Stimulated activated CD8-positive, alpha-beta memory T cell treated with anti-CD3 and anti-CD28 coated beads, Interleukin-2, amount 100 ng/mL, for 48 hours (primary cell): Measurements from ENCODE around the gene YKT6.
"Not testable (repeated sequence)": the region's sequence is repeated elsewhere in the genome, so short reads cannot be mapped to it uniquely, and the experiment has no call there.

Experiments
- DNase-seq, 2 donors: peaks; one replicate each; pipeline ENCODE4 v3.0.0-alpha.2; 2020; ENCODE audit warnings: low read depth in 2 of 2

Gene YKT6

GRCh38 chr7:44200699-44201461 is at the start of gene YKT6:
Gene YKT6 (plus strand): TSS chr7:44200978. CDS start chr7:44201136, 158 bp downstream.
- peak; percentile 87 to 94 for DNase-seq

- no peak for DNase-seq
Measured at GRCh38 chr7:44151956-44152355, 48.8 kb upstream of the YKT6 start.

GRCh38 chr7:44152971-44153947 is 47.5 kb upstream of the YKT6 start:
- DNase-seq = no peak

GRCh38 chr7:44153948-44154335 is 46.8 kb upstream of the YKT6 start:
- no peak for DNase-seq

- no peak for DNase-seq
Measured at GRCh38 chr7:44154703-44155102, 46.1 kb upstream of the YKT6 start.

GRCh38 chr7:44155191-44156185 is 45.3 kb upstream of the YKT6 start:
- no peak for DNase-seq

GRCh38 chr7:44156453-44157010 is 44.2 kb upstream of the YKT6 start:
- no peak for DNase-seq

- DNase-seq = no peak
Measured at GRCh38 chr7:44157116-44158080, 43.4 kb upstream of the YKT6 start.

- DNase-seq = no peak
Measured at GRCh38 chr7:44158096-44158872, 42.5 kb upstream of the YKT6 start.

- DNase-seq = no peak
Measured at GRCh38 chr7:44158873-44159631, 41.7 kb upstream of the YKT6 start.

GRCh38 chr7:44159824-44160630 is 40.8 kb upstream of the YKT6 start:
- DNase-seq = no peak

GRCh38 chr7:44161371-44161770 is 39.4 kb upstream of the YKT6 start:
- no peak for DNase-seq

GRCh38 chr7:44162179-44162578 is 38.6 kb upstream of the YKT6 start:
- DNase-seq = no peak

- no peak for DNase-seq
Measured at GRCh38 chr7:44162785-44163395, 37.9 kb upstream of the YKT6 start.

- no peak for DNase-seq
Measured at GRCh38 chr7:44163591-44163990, 37.2 kb upstream of the YKT6 start.

GRCh38 chr7:44167920-44168319 is 32.9 kb upstream of the YKT6 start:
- DNase-seq = no peak

GRCh38 chr7:44171901-44172300 is 28.9 kb upstream of the YKT6 start:
- not testable (repeated sequence) for DNase-seq
